22Rv1 (cell line): Measurements from ENCODE around the gene ZBTB7C.

Experiments used
- ZFX ChIP-seq: fragments of 450-650 bp; IDR thresholded peaks from 2 replicates; pipeline ENCODE4 v1.6.1; 2017; ENCODE audit warnings: antibody characterized with exemption, borderline replicate concordance
- TF ChIP-seq, protein P1 (sequence below): fragments of 450-650 bp; IDR thresholded peaks from 2 replicates; pipeline ENCODE4 v1.5.1; 2017; ENCODE audit warnings: mild to moderate bottlenecking

DNA sequence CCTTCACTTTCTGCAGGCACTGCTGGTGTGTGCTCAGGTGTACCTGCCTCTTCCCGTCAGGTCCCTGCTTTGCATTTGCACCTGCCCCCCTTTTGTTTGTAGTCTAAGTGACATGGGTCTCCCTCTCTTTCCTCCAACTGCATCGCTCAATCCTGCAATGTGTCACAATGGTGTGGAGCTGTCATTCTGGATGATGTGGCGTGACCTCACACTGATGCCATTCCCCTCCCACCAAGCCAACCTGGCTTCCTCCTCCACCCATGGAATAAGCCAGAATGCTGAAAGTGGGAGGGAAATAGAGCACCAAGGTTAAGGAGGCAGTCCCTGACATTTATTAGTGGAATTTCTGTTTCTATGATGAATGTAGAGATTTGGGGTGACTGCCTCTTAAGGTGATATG is 156.7 kb downstream of the ZBTB7C start:
- TF ChIP-seq, protein P1, sequence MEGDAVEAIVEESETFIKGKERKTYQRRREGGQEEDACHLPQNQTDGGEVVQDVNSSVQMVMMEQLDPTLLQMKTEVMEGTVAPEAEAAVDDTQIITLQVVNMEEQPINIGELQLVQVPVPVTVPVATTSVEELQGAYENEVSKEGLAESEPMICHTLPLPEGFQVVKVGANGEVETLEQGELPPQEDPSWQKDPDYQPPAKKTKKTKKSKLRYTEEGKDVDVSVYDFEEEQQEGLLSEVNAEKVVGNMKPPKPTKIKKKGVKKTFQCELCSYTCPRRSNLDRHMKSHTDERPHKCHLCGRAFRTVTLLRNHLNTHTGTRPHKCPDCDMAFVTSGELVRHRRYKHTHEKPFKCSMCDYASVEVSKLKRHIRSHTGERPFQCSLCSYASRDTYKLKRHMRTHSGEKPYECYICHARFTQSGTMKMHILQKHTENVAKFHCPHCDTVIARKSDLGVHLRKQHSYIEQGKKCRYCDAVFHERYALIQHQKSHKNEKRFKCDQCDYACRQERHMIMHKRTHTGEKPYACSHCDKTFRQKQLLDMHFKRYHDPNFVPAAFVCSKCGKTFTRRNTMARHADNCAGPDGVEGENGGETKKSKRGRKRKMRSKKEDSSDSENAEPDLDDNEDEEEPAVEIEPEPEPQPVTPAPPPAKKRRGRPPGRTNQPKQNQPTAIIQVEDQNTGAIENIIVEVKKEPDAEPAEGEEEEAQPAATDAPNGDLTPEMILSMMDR = no peak
- no peak for TF ChIP-seq ZFX
